Lung (tissue), 12 donors: ENCODE data around the gene PLD4. TPM values are rescaled to one million over a fixed set of nuclear protein-coding genes. Genes with fewer than 3 reads are reported as not detected.
"Not testable (repeated sequence)": the region's sequence is repeated elsewhere in the genome, so short reads cannot be mapped to it uniquely, and the experiment has no call there.

Experiments used
- ATAC-seq: fragments of 200-7000 bp; cut with Tn5 transposase; one replicate; pipeline ENCODE4 v1.9.1; 2020; ENCODE audit warnings: moderate number of reproducible peaks; ENCODE audit not compliant: insufficient read depth, low FRiP score
- DNase-seq, 3 donors: peaks; one replicate each; pipeline ENCODE4 v3.0.0-alpha.2; 2013 to 2017
- H3K27ac ChIP-seq, 2 donors: one replicate each; pipeline ENCODE4 v1.5.1; 2013; ENCODE audit warnings: mild to moderate bottlenecking in 2 of 2, moderate library complexity in 2 of 2, control low read depth in 1 of 2, inconsistent platforms in 1 of 2, low read depth in 1 of 2, low read length in 1 of 2
- H3K27me3 ChIP-seq, 3 donors: one replicate each; pipeline ENCODE4 v1.5.1; 2013; ENCODE audit warnings: low read length in 2 of 3; ENCODE audit not compliant: control insufficient read depth in 3 of 3, insufficient read depth in 3 of 3
- H3K36me3 ChIP-seq, 4 donors: one replicate each; pipeline ENCODE4 v1.5.1; 2013; ENCODE audit warnings: low read length in 4 of 4, mild to moderate bottlenecking in 1 of 4, moderate library complexity in 1 of 4; ENCODE audit not compliant: control insufficient read depth in 4 of 4, insufficient read depth in 4 of 4
- H3K4me1 ChIP-seq, 5 donors: one replicate each; pipeline ENCODE4 v1.5.1; 2013; ENCODE audit warnings: low read length in 5 of 5, mild to moderate bottlenecking in 2 of 5, moderate library complexity in 1 of 5; ENCODE audit not compliant: control insufficient read depth in 5 of 5, insufficient read depth in 5 of 5
- H3K4me3 ChIP-seq: one replicate; pipeline ENCODE4 v1.5.1; 2013; ENCODE audit warnings: mild to moderate bottlenecking, control low read depth, moderate library complexity
- H3K9ac ChIP-seq, 2 donors: one replicate each; pipeline ENCODE4 v1.5.1; 2013; ENCODE audit warnings: low read length in 2 of 2, control low read depth in 1 of 2; ENCODE audit not compliant: insufficient read depth in 1 of 2
- H3K9me3 ChIP-seq, 4 donors: one replicate each; pipeline ENCODE4 v1.5.1; 2013; ENCODE audit warnings: low read length in 3 of 4, mild to moderate bottlenecking in 1 of 4, moderate library complexity in 1 of 4; ENCODE audit not compliant: control insufficient read depth in 4 of 4, insufficient read depth in 3 of 4
- WGBS, 2 donors: extraction: QIAGEN DNeasy Blood & Tissue Kit; methylation state at CpG; one replicate each; pipeline ENCODE4 v1.1.7; 2013; 5-methylcytosine and 5-hydroxymethylcytosine counted together
- polyA plus RNA-seq, 2 donors: library from polyadenylated mRNA; stranded (reverse); fragments of 200-250 nt; gene quantifications; one replicate each; pipeline ENCODE4 v1.2.1, GENCODE V29; 2013
- total RNA-seq, 2 donors: library from RNA; depleted of rRNA in 1 of 2; stranded (reverse); fragments of >200 nt in 1 of 2; gene quantifications; one replicate each; pipeline ENCODE4 v1.2.1, GENCODE V29; 2014 to 2021
- TF ChIP-seq, protein P1 (sequence below): IDR thresholded peaks from 2 replicates; pipeline ENCODE4 v1.5.1; 2012; ENCODE audit warnings: mild to moderate bottlenecking; ENCODE audit errors: control extremely low read depth, extremely low read depth
- donor health status: control.
- donor health status: control.
- donor health status: Bipolar disorder and iron deficiency.
- donor health status: healthy.
- donor health status: DM: yes; HTN: yes; CAD: no.

The PLD4 gene
- total and polyA plus RNA-seq, 4 donors = 0.71 to 6.3 (median 0.88) TPM

DNA sequence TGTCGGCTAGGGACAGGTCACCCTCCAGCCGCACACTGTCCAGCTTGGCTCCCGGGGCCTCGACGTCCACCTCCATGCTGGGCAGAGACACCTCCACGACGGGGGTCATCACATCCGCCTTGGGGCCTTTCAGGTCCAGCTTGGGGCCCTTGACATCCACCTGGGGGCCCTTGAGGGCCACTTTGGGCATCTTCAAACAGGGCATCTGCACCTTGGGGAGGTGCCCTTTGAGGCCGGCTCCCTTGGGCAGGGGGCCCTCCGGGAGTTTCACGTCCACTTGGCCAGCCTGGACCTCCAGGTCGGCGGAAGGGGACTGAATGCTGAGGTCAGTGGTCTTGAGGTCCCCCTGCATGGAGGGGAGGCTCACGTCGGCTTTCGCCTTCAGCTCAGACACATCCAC lies 17.9 kb downstream of the PLD4 start:
- 95% methylated on average over 16 of the region's 16 CpGs for WGBS, 2 donors
- ATAC-seq (no peak), DNase-seq (no peak)
- TF ChIP-seq, protein P1, sequence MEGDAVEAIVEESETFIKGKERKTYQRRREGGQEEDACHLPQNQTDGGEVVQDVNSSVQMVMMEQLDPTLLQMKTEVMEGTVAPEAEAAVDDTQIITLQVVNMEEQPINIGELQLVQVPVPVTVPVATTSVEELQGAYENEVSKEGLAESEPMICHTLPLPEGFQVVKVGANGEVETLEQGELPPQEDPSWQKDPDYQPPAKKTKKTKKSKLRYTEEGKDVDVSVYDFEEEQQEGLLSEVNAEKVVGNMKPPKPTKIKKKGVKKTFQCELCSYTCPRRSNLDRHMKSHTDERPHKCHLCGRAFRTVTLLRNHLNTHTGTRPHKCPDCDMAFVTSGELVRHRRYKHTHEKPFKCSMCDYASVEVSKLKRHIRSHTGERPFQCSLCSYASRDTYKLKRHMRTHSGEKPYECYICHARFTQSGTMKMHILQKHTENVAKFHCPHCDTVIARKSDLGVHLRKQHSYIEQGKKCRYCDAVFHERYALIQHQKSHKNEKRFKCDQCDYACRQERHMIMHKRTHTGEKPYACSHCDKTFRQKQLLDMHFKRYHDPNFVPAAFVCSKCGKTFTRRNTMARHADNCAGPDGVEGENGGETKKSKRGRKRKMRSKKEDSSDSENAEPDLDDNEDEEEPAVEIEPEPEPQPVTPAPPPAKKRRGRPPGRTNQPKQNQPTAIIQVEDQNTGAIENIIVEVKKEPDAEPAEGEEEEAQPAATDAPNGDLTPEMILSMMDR = no peak
- Histone ChIP-seq H3K27me3 (peaks cover 0 to 3% (median 0%) of the 10 kb centered on the region in 3 donors), H3K4me3 (no peak overlapping the region), H3K36me3 (no peaks in the 10 kb centered on the region), H3K9me3 (peaks cover 0 to 1% (median 0%) of the 10 kb centered on the region in 4 donors), H3K4me1 (no peaks in the 10 kb centered on the region), H3K9ac (no peak overlapping the region), H3K27ac (no peak overlapping the region)

GRCh38 chr14:104943216-104944015 lies 18.7 kb downstream of the PLD4 start:
- not testable (repeated sequence) for H3K9ac ChIP-seq, H3K27me3 ChIP-seq, H3K4me3 ChIP-seq, ATAC-seq, H3K27ac ChIP-seq, H3K36me3 ChIP-seq, H3K9me3 ChIP-seq, DNase-seq, H3K4me1 ChIP-seq
- WGBS, 2 donors = 93 to 96% methylated on average over 29 of the region's 29 CpGs

DNA sequence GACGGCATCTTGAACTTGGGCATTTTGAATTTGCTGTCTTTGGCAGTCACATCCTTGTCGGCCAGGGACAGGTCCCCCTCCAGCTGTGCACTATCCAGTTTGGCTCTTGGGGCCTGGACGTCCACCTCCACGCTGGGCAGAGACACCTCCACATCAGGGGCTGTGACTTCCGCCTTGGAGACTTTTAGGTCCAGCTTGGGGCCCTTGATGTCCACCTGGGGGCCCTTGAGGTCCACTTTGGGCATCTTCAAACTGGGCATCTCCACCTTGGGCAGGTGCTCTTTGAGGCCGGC lies 19.3 kb downstream of the PLD4 start:
- H3K4me3 ChIP-seq, H3K27ac ChIP-seq, H3K36me3 ChIP-seq, ATAC-seq, H3K27me3 ChIP-seq, H3K4me1 ChIP-seq, DNase-seq, H3K9ac ChIP-seq, H3K9me3 ChIP-seq: not testable (repeated sequence)
- WGBS, 2 donors = 88 to 97% methylated on average over 6 of the region's 6 CpGs

- WGBS, 2 donors = 95 to 97% methylated on average over 29 of the region's 29 CpGs
- not testable (repeated sequence) for H3K36me3 ChIP-seq, H3K4me1 ChIP-seq, H3K27ac ChIP-seq, DNase-seq, H3K9ac ChIP-seq, ATAC-seq, H3K4me3 ChIP-seq, H3K27me3 ChIP-seq, H3K9me3 ChIP-seq
These were observed 19.9 kb downstream of the PLD4 start for GRCh38 chr14:104944436-104945205.

DNA sequence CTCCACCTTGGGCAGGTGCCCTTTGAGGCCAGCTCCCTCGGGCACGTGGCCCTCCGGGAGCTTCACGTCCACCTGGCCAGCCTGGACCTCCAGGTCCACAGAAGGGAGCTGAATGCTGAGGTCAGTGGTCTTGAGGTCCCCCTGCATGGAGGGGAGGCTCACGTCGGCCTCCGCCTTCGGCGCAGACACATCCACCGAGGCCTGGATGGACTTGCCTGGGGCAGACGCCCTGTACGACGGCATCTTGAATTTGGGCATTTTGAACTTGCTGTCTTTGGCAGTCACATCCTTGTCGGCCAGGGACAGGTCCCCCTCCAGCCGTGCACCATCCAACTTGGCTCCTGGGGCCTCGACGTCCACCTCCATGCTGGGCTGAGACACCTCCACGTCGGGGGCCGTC lies 20.6 kb downstream of the PLD4 start:
- not testable (repeated sequence) for H3K27ac ChIP-seq, H3K27me3 ChIP-seq, H3K9ac ChIP-seq, DNase-seq, ATAC-seq, H3K36me3 ChIP-seq, H3K9me3 ChIP-seq, H3K4me3 ChIP-seq, H3K4me1 ChIP-seq
- WGBS, 2 donors = 94 to 97% methylated on average over 19 to 20 of the region's 20 CpGs

DNA sequence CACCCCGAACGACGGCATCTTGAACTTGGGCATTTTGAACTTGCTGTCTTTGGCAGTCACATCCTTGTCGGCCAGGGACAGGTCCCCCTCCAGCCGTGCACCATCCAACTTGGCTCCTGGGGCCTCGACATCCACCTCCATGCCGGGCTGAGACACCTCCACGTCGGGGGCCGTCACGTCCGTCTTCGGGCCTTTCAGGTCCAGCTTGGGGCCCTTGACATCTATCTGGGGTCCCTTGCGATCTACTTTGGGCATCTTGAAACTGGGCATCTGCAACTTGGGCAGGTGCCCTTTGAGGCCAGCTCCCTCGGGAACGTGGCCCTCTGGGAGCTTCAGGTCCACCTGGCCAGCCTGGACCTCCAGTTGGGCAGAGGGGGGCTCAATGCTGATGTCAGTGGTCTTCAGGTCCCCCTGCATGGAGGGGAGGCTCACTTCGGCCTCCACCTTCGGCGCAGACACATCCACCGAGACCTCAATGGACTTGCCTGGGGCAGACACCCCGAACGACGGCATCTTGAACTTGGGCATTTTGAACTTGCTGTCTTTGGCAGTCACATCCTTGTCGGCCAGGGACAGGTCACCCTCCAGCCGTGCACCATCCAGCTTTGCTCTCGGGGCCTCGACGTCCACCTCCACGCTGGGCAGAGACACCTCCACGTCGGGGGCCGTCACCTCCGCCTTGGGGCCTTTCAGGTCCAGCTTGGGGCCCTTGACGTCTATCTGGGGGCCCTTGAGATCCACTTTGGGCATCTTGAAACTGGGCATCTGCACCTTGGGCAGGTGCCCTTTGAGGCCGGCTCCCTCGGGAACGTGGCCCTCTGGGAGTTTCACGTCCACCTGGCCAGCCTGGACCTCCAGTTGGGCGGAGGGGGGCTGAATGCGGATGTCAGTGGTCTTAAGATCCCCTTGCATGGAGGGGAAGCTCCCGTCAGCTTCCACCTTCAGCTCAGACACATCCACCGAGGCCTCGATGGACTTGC lies 21.6 kb downstream of the PLD4 start:
- H3K27ac ChIP-seq, H3K9ac ChIP-seq, H3K9me3 ChIP-seq, H3K4me1 ChIP-seq, H3K4me3 ChIP-seq, ATAC-seq, DNase-seq, H3K36me3 ChIP-seq, H3K27me3 ChIP-seq: not testable (repeated sequence)
- WGBS, 2 donors = 93 to 96% methylated on average over 40 to 43 of the region's 43 CpGs

DNA sequence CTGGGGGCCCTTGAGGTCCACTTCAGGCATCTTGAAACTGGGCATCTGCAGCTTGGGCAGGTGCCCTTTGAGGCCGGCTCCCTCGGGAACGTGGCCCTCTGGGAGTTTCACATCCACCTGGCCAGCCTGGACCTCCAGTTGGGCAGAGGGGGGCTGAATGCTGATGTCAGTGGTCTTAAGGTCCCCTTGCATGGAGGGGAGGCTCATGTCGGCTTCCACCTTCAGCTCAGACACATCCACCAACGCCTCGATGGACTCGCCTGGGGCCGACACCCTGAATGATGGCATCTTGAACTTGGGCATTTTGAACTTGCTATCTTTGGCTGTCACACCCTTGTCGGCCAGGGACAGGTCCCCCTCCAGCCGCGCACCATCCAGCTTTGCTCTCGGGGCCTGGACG lies 22.5 kb downstream of the PLD4 start:
- ATAC-seq, H3K27ac ChIP-seq, H3K9me3 ChIP-seq, H3K36me3 ChIP-seq, DNase-seq, H3K4me1 ChIP-seq, H3K4me3 ChIP-seq, H3K9ac ChIP-seq, H3K27me3 ChIP-seq: not testable (repeated sequence)
- WGBS, 2 donors = 94 to 95% methylated on average over 13 of the region's 13 CpGs
